HUES6 (cell line): ENCODE results near the gene ITGAE.

Experiments
- H3K27ac ChIP-seq: 2 replicates; pipeline ENCODE4 v1.7.0; 2013; ENCODE audit warnings: low read depth, mild to moderate bottlenecking, low read length, inconsistent platforms
- H3K27me3 ChIP-seq: 2 replicates; pipeline ENCODE4 v1.6.1; 2013; ENCODE audit warnings: low read length; ENCODE audit not compliant: control insufficient read depth, insufficient read depth
- H3K36me3 ChIP-seq: 2 replicates; pipeline ENCODE4 v1.6.1; 2013; ENCODE audit warnings: low read length; ENCODE audit not compliant: control insufficient read depth, insufficient read depth
- H3K4me1 ChIP-seq: 2 replicates; pipeline ENCODE4 v1.6.1; 2013; ENCODE audit warnings: low read length; ENCODE audit not compliant: control insufficient read depth, insufficient read depth
- H3K4me3 ChIP-seq: 2 replicates; pipeline ENCODE4 v1.5.1; 2013; ENCODE audit warnings: low read depth, low read length
- H3K9ac ChIP-seq: one replicate; pipeline ENCODE4 v1.6.1; 2013; ENCODE audit warnings: mild to moderate bottlenecking, low read length
- H3K9me3 ChIP-seq: 2 replicates; pipeline ENCODE4 v1.6.1; 2013; ENCODE audit warnings: low read depth, low read length; ENCODE audit not compliant: control insufficient read depth, insufficient read depth

Gene ITGAE

DNA sequence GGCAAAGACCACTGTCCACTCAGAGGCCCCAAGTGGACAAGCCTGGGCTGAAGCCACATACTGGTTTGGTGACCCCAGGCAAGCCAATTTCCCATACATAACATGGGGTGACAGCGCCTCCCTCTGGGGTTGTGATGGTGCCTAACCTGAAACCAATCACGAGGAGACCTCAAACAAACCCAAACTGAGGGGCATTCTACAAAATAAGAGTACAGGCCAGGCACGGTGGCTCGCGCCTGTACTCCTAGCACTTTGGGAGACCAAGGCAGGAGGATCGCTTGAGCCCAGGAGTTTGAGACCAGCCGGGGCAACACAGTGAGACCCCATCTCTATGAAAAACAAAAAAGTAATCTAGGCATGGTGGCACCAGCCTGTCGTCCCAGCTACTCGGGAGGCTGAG is 108.6 kb downstream of the ITGAE start:
- H3K4me3 ChIP-seq = no peak overlapping the region
- peaks cover 37% of the 10 kb centered on the region for H3K27me3 ChIP-seq
- H3K4me1 ChIP-seq = peaks cover 20% of the 10 kb centered on the region
- H3K9me3 ChIP-seq = no peaks in the 10 kb centered on the region
- no peak overlapping the region for H3K9ac ChIP-seq
- no peaks in the 10 kb centered on the region for H3K36me3 ChIP-seq
- H3K27ac ChIP-seq = no peak overlapping the region

DNA sequence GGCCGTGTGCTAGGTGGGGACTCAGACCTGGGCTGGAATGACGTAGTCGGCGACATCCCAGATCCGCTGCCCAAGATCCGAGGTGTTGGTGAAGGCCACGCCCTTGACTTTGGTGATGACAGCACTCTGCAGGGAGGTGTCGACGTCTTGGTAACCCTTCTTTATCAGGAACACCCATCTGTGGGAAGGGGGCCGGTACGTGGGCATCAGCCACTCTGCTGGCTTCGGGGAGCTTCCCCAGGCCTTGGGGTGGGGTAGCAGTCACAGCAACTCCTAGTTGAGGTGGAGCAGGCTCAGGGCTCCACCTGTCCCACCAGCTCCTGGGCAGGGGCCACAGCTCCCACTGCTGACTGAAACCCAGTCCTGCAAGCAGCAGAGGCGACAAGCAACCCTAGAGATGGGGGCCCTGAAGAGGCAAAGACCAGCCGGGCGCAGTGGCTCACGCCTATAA is 109.3 kb downstream of the ITGAE start:
- Histone ChIP-seq H3K27ac (no peak overlapping the region), H3K27me3 (peaks cover 30% of the 10 kb centered on the region), H3K9me3 (no peaks in the 10 kb centered on the region), H3K4me3 (no peak overlapping the region), H3K9ac (no peak overlapping the region), H3K36me3 (no peaks in the 10 kb centered on the region), H3K4me1 (peaks cover 20% of the 10 kb centered on the region)

DNA sequence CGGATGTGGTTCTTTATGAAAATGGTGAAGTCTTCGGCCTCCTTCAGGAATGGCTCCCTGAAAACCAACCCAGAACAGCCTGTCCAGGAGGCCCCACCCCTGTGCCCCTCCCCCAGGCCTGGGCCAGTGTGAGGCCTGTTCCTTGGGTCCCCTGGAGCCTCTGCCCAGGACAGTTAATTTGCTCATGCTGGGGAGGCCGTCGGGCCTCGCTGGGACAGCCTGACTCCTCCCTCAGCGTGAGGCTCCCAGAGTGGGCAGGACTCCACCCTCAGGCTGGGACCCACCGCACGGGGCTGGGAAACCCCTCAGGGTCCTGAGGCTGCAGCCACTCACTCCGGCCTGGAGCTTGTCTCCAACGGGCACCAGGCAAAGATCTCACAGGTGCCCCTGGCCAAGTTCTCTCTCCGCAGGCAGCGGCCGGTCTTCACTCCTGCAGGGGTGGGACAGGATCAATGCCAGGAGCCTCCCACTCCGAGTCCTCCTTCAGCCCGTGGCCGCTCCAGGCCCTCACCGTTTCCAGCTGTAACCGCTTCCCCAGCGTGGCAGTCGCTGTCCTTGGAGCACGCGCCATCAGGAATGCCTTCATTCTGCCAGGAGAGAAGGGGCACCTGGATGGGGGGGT is 110.8 kb downstream of the ITGAE start:
- peaks cover 16% of the 10 kb centered on the region for H3K4me1 ChIP-seq
- H3K27me3 ChIP-seq = peaks cover 17% of the 10 kb centered on the region
- no peak overlapping the region for H3K9ac ChIP-seq
- no peak overlapping the region for H3K27ac ChIP-seq
- H3K4me3 ChIP-seq = no peak overlapping the region
- no peaks in the 10 kb centered on the region for H3K9me3 ChIP-seq
- H3K36me3 ChIP-seq = no peaks in the 10 kb centered on the region

DNA sequence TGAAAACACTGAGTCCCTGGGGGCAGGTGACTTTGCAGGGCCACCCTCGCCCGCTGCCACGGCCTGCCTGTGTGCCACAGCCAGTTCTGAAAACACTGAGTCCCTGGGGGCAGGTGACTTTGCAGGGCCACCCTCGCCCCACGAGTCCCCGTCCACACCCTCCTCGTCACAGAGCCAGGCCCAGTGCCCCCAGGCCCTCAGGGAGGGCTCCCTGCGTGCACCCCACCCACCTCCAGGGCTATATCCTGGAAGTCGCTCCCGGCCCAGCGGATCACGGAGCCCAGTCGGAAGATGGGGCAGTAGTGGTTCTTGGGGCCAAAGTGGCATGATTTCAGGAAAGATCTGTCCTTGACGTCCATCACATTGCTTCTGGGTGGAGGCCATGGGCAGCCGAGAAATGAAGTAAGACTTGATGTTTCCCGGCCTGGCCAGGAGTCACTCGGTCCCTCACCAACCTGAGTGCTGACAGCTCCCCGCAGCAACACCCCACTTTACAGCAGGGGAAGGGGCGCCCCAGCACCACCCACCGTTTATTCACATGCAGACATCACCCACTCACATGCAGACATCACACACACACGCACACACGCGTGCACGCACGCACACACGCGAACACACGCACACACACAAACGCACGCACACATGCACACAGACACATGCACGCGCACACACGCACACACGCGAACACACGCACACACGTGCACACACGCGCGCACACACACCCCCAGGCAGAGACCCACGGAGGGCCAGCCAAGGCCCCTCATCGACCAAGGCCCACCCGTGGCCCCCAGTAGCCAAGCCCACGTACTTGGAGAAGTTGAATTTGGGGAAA is 111.5 kb downstream of the ITGAE start:
- Histone ChIP-seq H3K4me3 (no peak overlapping the region), H3K27me3 (peaks cover 12% of the 10 kb centered on the region; the same call in 1 of the 2 replicates), H3K9ac (no peak overlapping the region), H3K9me3 (no peaks in the 10 kb centered on the region), H3K36me3 (no peaks in the 10 kb centered on the region), H3K27ac (no peak overlapping the region), H3K4me1 (peaks cover 10% of the 10 kb centered on the region; the same call in 1 of the 2 replicates)

DNA sequence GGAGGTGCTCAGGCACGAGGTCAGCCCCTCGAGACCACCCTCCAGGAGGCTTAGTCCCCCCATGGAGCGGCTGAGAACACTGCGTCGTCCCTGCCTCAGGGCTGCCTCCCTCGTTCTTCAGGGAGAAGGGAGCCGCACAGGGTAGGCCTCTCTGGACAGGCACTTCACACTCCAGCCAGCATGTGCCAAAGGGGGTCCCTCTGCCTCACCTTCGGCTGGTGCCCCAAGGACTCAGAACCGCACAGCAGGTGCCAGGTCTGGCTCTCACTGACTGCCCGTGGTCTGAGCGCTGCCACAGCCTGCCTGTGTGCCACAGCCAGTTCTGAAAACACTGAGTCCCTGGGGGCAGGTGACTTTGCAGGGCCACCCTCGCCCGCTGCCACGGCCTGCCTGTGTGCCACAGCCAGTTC is 112.1 kb downstream of the ITGAE start:
- Histone ChIP-seq H3K36me3 (no peaks in the 10 kb centered on the region), H3K9me3 (no peaks in the 10 kb centered on the region), H3K4me1 (peaks cover 10% of the 10 kb centered on the region; the same call in 1 of the 2 replicates), H3K27ac (no peak overlapping the region), H3K27me3 (peaks cover 6% of the 10 kb centered on the region; the same call in 1 of the 2 replicates), H3K9ac (no peak overlapping the region), H3K4me3 (no peak overlapping the region)

DNA sequence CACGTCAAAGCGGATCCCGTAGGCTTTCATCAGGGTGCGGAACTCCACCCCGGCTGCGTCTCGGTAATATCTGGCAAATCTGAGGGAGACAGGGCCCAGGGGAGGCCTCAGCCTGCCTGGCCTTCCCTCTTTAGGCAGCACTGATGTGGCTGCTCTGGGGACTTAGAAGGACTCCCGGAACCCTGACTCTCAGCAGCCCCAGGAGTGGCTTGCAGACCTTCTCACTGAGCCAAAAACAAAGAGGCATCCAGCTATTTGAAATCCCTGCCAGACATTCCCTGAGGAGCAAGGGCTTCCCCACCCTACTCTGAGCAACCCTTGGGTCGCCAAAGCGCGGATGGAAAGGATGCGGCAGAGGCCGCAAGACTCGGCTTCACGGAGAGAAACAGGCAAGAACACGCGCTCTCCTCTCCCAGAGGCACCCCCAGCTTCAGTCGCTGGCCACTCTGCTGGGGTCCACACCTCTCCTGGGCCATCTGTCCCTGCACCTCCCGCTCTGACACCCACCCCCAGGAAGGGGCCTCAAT is 112.9 kb downstream of the ITGAE start:
- Histone ChIP-seq H3K27ac (no peak overlapping the region), H3K36me3 (no peaks in the 10 kb centered on the region), H3K27me3 (peaks cover 5% of the 10 kb centered on the region; the same call in 1 of the 2 replicates), H3K9ac (no peak overlapping the region), H3K9me3 (no peaks in the 10 kb centered on the region), H3K4me3 (no peak overlapping the region), H3K4me1 (peaks cover 10% of the 10 kb centered on the region; the same call in 1 of the 2 replicates)

DNA sequence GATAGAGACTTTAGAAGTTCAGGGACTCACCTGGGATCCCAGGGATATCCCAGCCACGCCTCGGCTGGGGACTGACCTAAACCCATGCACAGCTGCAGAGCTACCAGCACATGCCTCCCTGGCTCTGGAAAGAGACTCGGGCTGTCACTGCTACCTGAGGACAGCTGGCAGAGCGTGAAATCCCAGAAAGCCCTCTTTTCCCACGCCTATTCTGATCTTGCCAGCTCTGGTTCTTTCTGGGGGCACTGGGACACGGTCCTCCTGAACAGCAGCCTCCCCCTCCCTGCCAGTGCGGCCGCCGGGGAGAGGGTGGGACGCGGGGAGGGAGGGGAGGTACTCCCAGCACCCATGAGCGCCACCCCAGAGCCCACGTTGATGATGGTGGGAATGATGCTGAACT is 115.8 kb downstream of the ITGAE start:
- H3K36me3 ChIP-seq = no peaks in the 10 kb centered on the region
- no peak overlapping the region for H3K27ac ChIP-seq
- H3K4me3 ChIP-seq = no peak overlapping the region
- H3K9me3 ChIP-seq = no peaks in the 10 kb centered on the region
- peaks cover 8% of the 10 kb centered on the region; the same call in 1 of the 2 replicates for H3K27me3 ChIP-seq
- H3K9ac ChIP-seq = no peak overlapping the region
- peaks cover 10% of the 10 kb centered on the region; the same call in 1 of the 2 replicates for H3K4me1 ChIP-seq

DNA sequence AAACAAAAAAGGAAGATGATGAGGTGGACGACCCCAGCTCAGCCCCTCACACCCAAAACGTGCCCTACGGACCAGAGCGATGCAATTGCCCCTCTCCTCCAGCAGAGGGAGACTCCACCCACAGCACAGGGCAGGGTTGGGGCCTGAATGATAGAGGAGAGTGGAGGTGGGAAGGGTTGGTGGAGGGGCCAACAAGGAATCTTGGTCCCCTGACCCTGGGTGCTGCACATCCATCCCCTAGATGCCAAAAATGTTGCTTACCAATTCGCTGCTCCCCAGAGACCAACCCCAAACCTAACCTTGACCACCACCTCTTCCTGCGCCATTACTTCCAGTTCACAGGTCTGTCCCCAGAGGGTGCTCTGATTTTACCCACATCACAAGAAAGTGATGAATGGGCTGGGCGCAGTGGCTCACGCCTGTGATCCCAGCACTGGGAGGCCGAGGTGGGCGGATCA is 117.9 kb downstream of the ITGAE start:
- no peaks in the 10 kb centered on the region for H3K9me3 ChIP-seq
- peaks cover 7% of the 10 kb centered on the region for H3K4me1 ChIP-seq
- H3K36me3 ChIP-seq = no peaks in the 10 kb centered on the region

DNA sequence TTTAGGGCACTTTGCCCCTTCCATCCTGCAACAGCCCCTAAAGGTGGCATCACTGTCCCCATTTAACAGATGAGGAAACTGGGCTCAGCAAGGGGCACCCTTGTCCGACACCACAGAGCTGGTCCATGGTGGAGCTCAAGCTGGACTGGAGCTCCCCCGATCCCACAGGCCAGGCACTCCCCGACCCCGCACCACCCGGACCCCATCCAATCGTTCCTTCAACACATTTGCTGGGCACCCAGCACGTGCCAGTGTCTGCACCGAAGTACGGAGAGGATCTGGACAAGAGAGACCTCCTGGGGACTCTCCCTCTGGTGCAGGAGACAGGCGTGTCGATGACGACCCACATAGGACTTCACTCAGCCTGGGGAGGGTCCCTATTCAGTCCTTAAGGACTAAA is 119.0 kb downstream of the ITGAE start:
- Histone ChIP-seq H3K27ac (no peak overlapping the region), H3K4me1 (peaks cover 10% of the 10 kb centered on the region), H3K36me3 (no peaks in the 10 kb centered on the region), H3K9ac (no peak overlapping the region), H3K27me3 (peaks cover 8% of the 10 kb centered on the region; the same call in 1 of the 2 replicates), H3K9me3 (no peaks in the 10 kb centered on the region), H3K4me3 (no peak overlapping the region)

More for the DNA sequence above, 117.9 kb downstream of the ITGAE start:
- peaks cover 8% of the 10 kb centered on the region; the same call in 1 of the 2 replicates for H3K27me3 ChIP-seq
- no peak overlapping the region for H3K4me3 ChIP-seq
- no peak overlapping the region for H3K27ac ChIP-seq
- H3K9ac ChIP-seq = no peak overlapping the region

DNA sequence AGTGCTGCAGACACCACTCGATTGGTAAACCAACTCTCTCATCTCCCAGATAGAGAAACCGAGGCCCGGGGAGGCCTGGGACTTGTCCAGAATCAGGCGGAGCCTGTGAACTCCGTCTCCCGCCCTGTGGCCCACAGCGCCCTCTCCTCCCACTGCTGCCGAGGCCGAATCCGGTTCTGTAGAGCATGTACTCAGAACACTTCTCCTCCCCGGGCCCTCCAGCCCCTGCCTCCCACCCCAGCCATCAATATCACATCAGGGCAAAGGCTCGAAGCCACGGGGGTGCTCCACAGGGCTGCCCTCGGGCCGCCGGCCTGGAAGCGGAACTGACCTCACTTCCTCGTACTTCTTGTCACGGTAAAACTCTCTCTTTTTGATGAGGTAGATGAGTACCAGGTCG is 119.4 kb downstream of the ITGAE start:
- Histone ChIP-seq H3K27me3 (peaks cover 8% of the 10 kb centered on the region; the same call in 1 of the 2 replicates), H3K36me3 (no peaks in the 10 kb centered on the region), H3K9ac (no peak overlapping the region), H3K9me3 (no peaks in the 10 kb centered on the region), H3K4me3 (no peak overlapping the region), H3K4me1 (peaks cover 10% of the 10 kb centered on the region), H3K27ac (no peak overlapping the region)

DNA sequence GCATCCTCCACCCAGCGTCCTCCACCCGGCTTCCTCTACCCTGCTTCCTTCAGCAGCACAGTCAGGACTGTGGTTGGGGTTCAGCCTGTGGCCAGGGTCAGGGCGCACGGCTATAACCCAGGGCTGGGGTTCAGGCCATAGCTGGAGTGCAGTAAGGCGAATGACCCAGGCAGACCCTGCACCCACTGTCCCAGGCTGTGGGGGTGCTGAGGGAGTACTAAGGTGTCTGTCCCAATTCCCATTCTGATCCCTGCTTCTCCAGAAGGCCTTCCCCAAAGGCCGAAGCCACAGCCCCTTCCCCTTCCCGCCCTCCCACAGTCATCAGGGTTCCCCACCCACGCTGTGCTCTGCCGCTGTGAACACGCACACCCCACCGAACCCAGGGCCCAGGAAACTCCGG is 119.9 kb downstream of the ITGAE start:
- Histone ChIP-seq H3K4me3 (no peak overlapping the region), H3K9ac (no peak overlapping the region), H3K27ac (no peak overlapping the region), H3K36me3 (no peaks in the 10 kb centered on the region), H3K27me3 (peaks cover 8% of the 10 kb centered on the region; the same call in 1 of the 2 replicates), H3K9me3 (no peaks in the 10 kb centered on the region), H3K4me1 (peaks cover 10% of the 10 kb centered on the region)
